HG03442 (cell line): ENCODE measurements around the gene VDR.

ENCODE experiments used
- ATAC-seq: cut with Tn5 transposase; IDR thresholded peaks from one replicate; pipeline ENCODE4 v1.9.1; 2021; ENCODE audit warnings: mild to moderate bottlenecking, moderate library complexity; ENCODE audit not compliant: unreplicated experiment

Gene VDR

DNA sequence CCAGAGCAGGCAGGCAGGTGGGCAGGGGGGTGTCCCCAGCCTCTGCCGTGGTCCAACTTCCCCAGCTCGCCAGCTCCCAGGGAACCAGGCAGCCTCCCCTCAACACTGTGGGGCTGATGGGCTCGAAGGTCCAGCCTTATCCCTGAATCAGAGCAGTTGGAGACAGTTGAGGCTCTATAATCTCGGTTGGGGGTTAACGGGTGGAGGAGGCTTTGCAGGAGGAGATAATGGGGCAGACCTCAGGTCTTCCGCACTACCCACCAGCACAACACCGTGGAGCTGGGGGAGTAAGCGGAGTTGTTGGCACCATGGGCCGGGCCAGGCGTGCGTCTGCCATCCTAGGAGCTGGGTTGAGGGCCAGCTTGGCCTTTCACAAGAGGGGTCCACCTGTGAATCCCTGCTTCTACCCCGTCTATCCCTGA lies 71.2 kb downstream of the VDR start:
- ATAC-seq: no peak

DNA sequence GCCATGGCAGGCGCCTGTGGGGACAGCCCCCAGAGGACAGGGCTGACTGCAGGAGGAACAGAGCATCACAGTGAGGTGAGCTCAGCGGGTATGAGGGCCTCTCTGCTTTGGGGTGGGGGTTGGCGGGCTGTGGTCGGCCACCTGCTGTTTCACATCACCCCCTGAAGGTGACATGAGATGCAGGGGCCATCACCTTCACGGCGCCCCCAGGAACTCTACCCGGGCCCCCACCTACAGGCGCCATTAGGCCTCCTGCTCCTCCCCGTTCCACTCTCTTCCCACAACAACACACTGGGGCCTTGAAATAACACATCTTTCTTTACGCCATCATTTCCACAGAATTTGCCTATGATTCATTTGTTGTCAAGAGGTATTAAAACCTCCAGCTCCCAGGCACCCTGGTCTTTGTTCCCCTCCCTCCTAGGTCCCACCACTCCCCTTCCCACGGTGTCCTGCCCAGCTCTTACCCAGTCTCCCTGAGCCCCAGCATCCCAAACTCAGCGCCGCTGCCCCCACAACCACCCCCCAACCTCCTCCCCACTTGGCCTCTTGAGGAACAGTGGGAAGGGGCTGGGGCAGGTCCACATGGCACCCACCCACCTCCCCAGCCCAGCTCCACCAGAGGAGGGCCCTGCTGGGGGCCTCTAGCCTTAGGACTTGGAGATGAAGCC lies 72.4 kb downstream of the VDR start:
- ATAC-seq: peak; percentile 38

DNA sequence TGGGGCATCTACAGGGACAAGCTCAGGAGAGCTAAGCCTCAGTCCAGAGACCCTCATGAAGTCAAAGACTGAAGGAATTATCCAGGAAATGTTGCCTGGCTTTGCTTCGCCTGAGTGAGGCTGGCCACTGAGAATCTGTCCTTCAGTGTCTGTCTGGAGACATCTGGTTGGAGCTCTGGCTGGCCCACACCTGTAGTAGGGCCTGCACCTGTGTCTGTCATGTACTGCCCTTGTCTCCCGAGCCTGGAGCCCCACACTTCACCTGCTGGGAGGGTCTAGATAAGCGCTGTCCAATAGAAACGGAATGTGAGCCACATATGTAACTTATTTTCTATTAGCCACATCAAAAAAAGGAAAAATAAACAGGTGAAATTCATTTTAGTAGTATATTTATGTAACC lies 75.2 kb downstream of the VDR start:
- ATAC-seq: no peak

DNA sequence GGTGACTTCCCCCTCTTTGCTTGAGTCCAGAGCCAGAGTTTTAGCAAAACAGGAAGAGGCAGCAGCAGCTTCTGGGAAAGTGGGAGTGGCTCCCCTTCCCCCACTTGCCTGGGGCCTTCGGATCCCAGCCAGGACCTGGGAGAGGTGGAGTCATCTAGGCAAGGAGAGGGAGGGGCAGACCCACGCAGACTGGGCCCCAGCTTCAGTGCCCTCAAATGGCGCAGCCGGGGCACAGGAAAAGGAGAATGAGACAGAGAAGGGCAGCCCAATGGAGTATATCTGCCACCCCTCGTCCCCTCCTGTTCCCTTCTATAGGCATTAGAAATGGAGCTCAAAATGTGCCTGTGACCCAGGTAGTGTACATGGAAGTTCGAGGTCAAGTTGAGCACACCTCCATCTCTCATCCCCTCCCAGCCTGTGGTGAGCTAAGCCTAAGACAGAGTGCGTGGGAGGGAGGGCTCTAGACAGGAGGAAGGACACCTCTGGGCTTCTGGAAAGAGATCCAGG lies 75.8 kb downstream of the VDR start:
- no peak for ATAC-seq

DNA sequence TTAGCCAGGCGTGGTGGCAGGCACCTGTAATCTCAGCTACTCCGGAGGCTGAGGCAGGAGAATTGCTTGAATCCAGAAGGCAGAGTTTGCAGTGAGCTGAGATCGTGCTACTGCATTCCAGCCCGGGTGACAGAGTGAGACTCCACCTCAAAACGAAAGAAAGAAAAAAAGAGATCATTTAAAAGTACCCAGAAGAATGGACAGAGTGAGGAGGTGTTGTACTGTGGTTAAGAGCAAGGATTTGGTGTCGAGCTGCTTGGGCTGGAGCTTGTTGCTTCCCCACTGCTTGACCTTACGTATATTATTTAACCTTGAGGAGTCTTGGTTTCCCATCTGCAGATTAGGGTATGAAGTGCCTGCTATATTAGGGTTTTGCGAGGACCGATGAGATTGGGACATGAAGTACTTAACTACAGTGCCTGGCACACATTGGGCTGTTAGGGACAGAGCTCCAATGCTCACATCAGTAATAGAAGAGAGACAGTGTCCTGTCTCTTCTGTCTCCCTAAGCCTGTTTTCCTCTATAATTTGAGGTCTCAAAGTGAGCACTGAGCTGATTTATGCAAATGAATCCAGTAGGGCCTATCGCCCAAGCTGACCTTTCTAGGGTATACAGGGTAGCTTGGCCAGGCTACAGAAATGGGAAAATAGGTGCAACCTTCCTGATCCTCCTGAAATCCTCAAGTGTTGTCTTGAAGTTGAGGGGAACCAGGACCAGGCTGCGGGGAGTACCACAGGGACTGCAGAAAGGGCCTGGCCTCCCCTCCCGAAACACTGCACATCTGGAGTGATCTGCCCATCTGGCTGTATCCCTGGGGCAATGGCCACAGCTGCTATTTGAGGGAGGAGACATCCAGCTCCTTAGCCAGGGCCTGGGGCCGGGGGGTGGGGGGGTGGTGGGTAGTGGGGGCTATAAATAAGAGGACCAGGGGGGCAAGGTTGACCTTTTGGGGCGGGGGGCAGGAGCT lies 76.5 kb downstream of the VDR start:
- ATAC-seq: no peak

DNA sequence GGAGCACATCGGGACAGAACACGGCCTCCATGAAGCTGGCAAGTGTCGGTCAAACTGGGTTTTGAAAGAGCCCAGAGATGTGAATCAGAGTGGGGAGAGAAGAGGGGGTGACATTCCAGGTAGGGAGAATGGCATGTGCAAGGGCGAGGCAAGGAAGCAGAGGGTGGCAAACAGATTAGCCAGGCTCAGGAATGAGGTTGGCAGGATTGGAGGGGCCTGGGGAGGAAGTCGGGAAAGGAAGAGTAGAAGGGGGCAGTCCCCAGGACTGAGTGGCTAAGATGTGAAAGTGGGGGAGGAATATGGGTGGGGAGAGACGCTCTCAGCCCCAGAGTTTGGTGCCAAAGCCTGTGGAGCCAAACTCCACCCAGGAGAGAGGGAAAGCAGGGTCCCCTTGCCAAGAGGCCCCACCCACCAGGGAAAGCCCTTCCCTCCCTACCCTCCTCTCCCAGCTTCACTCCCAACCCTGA lies 79.6 kb downstream of the VDR start:
- no peak for ATAC-seq

DNA sequence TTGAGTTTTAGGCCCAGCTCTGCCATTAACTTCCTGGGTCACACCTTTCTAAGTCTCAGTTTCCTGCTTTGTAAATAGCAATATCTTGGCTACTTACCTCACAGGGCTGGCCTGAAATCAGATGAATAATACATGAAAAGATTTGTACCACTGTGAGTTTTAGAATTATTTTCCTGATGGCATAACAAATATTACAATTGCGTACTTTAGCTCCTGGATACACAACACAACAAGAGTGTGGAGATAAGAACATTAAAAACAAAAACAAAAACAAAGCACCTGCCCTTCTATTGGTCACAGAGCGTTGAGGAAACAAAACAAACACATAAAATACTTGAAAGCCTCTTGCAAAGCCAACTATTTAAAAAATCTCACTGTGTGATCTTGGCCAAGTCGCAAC lies 80.2 kb downstream of the VDR start:
- ATAC-seq: no peak

DNA sequence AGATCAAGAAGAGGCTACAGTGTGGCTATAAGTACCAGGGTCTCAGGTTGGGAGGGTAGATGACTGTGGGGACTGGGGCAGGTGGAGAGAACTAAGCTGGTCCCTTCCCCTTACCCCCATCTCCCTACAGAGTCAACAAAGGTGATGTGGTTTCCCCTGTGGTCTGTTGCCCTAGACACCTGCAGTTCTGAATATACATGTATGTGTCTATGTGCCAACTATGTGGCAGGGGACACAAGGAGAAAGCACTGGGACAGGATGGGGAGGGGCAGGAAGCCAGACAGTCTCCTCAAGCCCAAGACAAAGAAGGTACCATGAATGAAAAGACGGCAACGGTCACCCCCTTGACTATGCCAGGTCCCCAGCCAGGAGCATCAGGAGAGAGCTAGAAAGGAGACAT lies 80.6 kb downstream of the VDR start:
- no peak for ATAC-seq

DNA sequence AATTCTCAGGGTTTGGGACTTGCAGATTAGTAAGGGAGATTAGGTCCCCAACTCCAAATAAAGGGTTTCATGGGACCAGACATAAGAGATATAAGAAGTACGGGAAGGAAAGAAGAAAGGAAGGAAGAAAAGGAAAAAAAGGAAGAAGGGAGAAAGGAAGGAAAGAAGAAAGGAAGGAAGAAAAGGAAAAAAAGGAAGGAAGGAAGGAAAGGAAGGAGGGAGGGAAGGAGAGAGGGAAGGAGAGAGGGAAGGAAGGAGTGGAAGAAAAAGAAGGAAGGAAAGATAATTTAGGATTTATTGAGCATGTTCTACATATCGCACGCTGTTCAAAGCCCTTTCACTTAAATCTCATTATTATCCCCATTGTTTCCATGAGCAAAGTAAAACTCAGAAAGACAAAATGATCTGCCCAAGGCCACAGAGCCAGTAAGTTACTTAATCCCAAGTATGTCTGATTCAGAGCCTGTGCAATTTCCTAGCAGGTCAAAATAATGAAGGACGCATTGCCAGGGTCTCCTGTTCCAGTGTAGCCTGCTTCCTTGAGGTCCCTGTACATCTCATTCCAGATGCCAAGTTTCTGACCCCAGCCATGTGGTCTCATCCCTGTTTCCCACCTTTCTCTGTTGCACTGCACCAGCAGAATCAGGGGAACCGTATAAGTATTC lies 81.2 kb downstream of the VDR start:
- ATAC-seq: no peak

DNA sequence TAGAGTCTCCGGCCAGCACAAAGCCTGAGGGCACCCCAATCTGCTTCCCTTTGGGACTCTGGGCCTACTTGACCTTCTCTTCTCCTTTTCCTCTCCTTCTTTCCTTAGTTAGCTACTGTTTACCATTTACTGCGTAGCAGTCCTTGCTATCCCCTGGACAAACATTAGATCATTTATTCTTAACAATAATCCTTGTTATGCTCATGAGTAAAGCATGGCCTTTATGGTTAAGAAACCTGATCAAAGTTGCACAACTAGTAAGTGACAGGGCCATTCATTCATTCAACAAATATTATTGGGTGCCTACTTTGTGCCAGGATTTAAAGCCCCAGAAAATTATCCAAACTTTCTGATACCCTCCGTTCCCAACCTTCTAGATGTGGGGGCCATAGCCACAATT lies 81.9 kb downstream of the VDR start:
- no peak for ATAC-seq

DNA sequence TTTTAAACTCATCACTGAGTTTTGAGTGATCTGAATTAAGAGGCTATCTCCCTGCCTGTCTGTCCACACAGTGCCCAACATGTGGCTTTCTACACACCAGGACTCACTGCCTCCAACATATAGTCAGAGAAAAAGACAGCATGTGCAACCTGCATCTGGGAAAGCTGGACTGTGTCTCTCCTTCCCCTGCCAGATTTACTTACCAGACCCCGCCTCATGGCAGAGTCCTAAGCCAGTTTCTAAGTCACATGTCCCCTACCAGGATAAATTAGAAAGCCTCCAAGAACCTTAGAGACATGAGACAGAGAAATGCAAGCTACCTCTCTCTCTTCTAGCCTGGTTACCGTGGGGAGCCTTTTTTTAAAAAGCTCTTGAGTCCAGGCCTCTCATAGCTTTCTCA lies 82.4 kb downstream of the VDR start:
- ATAC-seq: no peak

DNA sequence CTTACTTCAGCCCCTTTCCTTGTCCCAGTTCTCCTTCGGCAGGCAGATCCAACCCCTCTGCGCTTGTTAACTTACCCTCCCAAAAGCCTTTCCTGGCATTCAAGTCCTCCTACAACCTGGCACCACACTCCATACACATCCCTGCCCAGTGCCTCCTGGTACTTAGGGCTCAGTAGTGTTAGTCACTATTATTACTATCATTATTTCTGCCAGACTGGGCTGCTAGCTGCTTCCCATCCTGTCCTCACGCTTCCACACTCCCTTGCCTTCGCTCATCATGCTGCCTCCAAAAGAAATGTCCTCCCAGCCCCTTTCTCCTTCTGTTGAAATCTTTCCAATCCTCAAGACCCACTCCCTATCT lies 83.5 kb downstream of the VDR start:
- no peak for ATAC-seq

DNA sequence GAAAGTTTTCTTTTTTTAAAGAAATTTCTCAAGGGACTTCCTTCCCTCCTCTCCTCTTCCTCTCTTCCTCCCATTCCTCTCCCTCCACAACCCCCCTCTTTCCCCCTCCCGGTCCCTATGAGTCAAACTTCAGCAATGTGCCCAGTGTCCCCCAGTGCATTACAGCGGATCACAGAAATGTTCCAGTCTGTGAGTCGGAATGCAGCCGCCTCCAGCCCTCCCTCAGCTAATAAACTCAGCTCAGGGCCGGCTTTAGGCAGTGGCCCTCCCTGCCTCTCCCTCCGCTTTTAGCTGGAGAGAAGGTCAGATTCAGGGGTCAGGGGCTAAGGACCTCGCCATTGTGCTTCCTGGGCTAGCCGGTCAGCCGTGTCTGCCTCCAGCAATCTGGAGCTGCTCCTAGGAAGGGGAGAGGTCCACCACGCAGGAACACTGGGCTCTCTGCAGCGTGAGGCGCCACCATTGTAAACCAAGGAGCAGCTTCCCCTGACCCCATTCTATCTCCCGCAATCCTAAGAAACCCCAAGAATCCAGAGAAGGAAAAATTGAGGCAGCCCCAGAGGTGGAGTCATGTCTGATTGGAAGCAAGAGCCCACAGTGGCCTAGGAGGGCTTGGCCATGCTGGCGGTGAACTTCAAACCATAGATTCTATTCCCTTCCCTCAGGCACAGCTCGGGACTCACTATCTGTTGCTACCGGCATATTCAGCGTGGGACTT lies 84.0 kb downstream of the VDR start:
- ATAC-seq: no peak

DNA sequence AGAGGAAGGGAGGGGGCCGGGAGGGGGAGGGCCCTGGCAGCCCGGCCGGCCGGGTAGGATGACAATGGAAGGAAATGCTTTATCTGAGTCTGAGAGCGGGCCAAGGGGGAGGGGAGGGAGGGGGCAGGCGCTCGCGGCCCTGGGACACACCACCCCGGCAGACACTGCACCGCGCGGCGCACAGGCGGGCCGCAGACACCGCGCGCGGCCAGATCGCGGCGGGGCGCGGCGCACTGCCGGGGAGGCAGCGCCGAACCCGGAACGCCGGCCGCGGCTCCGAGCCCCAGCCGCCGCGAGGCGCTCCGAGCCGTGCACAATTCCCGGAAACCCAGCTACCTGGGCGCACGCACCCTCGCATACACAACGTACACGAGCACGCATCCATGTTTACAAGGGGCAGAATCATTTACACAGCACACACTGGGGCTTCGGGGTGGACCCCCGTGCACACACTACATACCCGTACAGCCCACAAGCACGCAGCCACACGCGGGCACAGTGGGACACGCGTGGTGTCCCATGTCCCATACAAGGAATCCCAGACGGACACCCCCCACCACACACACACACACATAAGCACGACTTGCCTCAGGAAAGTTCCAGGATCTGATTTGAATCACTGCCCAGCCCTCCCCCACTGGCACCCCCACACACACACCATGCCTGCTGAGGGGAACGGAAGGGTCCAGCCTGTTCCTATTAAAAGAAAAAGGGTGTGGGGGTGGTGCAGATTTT lies 84.7 kb downstream of the VDR start, which contains the start of gene HDAC7:
Gene HDAC7, minus strand, starts transcription at position 8 of the 735 bp plus-strand sequence. CDS start 118 bp downstream, outside the sequence.
- ATAC-seq: peak; percentile 34

DNA sequence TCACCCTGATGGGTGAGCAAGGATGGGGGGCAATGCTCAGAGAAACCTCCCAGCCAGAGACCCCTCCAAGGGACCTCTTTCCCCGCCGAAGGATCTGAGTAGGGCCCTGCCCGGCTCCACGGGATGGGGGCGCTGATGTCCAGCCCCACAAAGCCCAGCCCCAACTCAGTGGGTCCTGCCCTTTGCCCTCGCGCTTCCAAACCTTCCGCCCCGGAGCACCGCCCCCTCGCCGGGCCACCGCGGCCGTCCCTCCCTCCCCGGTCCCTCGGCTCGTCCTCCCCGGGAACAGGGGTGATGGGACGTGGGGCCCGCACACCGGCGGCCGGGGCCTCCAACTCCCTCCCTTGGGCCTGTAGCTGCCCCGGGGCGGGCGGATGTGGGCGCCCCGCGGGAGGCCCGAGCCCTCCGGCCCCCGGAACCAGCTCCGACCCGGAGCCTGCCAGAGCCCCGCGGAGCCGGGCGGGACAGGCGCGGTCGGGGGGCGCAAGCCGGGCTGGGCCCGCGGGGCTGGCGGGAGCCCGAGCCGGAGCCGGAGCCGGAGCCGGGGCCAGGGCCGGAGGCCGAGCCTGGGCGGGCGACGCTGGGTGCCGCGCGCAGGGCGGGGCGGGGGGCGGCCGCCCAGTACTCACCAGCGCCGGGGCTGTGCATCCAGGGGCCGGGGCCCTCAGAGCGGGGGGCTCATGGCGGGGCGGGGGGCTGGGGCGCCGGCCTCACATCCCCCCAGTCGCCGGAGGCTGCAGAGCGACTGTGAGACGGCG lies 85.5 kb downstream of the VDR start:
- ATAC-seq: peak; percentile 40

DNA sequence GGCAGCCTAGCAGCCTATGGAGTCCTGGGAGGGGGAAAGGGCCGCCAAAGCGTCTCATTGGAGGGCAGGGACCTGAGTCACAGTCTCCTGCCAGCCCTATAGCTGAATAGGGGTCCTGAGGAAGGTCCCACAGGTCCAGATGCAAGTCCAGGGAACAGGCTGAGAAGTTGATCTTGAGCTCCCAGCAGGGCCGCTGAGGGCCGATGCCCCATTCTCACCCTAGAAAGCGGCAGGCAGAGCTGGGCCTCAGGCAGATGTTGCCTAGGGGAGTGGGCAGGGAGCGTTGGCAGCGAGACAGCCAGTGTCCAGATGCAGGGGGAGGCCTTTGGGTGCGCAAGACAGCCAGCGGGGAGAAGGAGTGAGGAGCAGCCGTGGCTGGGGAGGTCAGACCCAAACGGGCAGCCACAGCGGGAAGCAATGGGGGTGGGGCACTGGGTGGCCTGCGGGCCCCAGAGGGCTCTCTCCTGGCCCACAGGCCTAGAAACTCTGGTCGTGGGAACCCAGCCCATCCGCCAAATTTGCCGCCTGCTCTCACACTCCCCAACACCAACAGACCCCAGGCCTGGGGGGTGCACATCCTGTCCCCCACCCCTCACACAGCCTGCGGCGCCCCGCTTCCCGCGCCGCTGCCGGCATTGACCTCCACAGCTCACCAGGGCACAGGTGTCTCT lies 86.2 kb downstream of the VDR start:
- ATAC-seq: no peak

DNA sequence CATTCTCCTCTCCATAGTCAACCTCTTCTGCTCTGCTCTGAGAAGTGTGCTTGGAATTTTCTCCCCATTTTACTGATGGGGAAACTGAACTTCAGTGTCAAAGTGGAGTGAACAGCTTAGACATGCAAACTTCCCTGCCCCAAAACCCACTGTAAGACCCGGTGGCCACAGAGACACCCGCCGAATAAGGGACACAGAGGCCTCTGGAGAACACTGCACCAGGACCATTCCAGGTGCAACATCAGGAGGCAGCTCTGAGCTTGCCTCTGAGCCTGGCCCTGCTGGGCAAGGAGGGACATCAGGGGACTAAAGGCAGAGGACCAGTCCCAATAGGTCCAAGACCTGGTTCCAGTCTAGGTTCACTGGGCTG lies 86.8 kb downstream of the VDR start:
- no peak for ATAC-seq

DNA sequence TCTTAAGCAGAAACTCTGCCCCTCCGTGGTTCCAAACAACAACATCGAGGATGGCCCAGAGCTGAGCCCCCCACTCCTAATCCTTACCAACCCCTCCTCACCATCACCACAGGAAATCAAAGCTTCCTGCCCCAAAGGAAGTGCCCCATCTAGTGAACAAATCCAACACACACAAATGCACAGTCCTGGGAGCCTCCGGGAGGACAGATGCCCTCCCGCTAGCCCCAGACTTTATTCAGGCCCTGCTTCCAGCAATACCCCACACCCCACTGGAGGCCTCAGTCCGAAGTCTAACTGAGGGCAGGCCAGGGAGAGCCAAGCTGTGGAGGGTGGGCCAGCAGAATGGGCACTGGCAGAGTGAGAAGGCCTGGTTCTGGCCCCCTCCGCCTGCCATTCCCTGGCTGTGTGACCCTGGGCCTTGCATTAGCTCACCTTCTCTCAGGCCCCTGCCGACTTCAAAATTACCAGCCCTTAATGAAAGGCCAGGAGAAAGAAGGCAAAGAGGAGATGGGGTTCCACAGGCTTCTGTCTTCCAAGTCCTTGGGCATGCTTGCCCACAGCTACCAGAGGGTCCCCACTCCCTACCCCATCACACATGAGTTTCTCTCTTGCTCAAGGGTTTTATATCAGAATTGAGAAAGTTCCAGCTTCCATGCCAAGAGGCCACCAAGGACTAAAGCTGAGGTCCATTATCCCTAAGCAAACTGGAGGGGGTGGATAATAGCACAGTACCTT lies 87.4 kb downstream of the VDR start:
- no peak for ATAC-seq
